Measurements from ENCODE around the gene CCNB2. TPM values are rescaled to one million over a fixed set of nuclear protein-coding genes. Genes with fewer than 3 reads are reported as not detected.

The CCNB2 gene
- total RNA-seq, 3 donors from 2014 or later, result 3.0 to 29.3 (median 8.7) TPM

DNA sequence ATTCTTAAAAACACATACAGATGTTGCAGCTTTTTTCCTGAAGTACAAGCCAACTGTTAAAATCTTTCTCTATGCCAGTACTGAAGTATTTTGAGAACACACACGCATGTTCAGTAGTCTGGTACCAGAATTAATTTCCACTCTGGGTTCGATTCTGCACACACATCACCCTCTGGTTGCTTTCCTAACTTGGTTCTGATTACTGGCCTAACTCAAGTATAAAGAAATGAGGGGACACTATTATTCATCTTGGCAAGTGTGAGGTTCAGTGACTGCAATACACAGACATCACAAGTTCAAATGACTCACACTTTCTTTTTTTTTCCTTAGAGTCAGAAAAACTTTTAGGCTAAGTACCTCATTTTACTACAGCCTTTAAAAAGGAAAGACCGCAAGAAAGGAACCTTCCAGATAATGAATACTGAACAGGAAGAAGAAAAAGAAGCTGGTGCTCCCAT, 64.3 kb downstream of the CCNB2 start:
- Histone ChIP-seq H3K4me1 (ENCODE audit: low read depth) (no peaks in the 10 kb centered on the region), H3K9me3 (no peaks in the 10 kb centered on the region), H3K4me3 (no peak overlapping the region), H3K36me3 (ENCODE audit: low read depth) (no peaks in the 10 kb centered on the region)
- TF ChIP-seq, protein P1, sequence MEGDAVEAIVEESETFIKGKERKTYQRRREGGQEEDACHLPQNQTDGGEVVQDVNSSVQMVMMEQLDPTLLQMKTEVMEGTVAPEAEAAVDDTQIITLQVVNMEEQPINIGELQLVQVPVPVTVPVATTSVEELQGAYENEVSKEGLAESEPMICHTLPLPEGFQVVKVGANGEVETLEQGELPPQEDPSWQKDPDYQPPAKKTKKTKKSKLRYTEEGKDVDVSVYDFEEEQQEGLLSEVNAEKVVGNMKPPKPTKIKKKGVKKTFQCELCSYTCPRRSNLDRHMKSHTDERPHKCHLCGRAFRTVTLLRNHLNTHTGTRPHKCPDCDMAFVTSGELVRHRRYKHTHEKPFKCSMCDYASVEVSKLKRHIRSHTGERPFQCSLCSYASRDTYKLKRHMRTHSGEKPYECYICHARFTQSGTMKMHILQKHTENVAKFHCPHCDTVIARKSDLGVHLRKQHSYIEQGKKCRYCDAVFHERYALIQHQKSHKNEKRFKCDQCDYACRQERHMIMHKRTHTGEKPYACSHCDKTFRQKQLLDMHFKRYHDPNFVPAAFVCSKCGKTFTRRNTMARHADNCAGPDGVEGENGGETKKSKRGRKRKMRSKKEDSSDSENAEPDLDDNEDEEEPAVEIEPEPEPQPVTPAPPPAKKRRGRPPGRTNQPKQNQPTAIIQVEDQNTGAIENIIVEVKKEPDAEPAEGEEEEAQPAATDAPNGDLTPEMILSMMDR (IDR thresholded peaks at IDR 0.05), result no peak
- intact Hi-C loops (cut with DNase I, micrococcal nuclease), result no loop called here
- DNase-seq (no peak), ATAC-seq (peak; percentile 30)

DNA sequence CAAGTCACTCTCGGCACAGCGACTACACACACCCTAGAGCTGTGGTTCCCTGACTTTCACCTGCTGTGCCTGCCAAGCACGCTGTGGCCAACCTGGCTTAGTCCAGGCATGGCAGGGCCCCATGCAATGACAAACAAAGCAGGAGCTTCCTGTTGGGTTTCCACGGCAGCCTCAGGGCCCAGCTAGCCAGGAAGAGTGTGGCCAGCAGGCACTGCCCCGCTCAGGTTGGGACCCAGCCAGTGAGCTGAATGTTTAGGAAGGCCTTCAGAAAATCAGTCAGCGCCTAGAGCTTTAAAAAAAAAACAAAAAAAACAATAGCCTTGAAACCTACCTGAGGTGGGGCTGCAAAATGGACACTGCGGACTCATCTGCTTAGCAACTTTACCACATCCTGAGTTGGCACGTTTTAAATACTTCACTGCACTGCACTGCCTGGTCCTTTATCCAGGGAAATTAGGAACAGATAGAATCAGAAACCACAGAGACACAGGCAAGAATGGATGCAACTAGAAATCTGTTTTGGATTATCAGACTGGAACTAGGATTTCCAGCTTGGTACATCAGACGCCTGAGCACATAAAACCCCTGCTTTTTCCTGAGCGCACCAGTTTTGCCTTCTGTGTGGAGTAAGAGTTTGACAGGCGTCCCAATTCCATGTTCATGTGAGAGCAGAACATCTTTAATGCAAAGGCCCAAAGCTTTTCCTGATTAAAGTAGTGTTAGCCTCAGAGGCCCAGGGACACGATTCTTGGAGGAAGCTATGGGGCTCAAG, 65.5 kb downstream of the CCNB2 start:
- H3K4me1 ChIP-seq (ENCODE audit: low read depth), result peaks cover 7% of the 10 kb centered on the region
- intact Hi-C loops (cut with DNase I, micrococcal nuclease), result loop anchor here in 1 of 2 donors (10.0 kb wide), 1 partner anchor 324 kb away; no protein-coding TSS in a partner anchor
- no peaks in the 10 kb centered on the region for H3K36me3 ChIP-seq (ENCODE audit: low read depth)
- H3K9me3 ChIP-seq, result no peaks in the 10 kb centered on the region
- H3K4me3 ChIP-seq, result no peak overlapping the region
- DNase-seq (peak; percentile 23 to 63 (median 57)), ATAC-seq (peak; percentile 60)
- TF ChIP-seq, protein P1 (IDR thresholded peaks at IDR 0.05), result no peak

DNA sequence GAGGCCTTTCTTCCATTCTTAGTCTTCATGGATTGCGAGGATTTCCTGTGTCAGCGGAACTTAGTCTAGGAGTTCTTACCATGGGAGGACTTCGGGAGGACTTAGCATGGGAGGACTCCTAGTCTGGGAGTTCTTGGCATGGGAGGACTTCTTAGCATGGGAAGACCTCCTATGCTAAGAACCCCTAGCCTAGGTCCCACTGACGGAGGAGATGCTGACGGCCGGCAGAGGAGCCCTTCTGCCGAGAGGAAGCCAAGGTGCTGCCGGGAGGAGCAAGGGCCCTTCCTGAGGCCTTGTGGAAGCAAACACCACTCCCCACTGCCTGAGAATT, 66.1 kb downstream of the CCNB2 start:
- ATAC-seq (no peak), DNase-seq (no peak)
- TF ChIP-seq, protein P1 (IDR thresholded peaks at IDR 0.05), result no peak
- Histone ChIP-seq H3K9me3 (no peaks in the 10 kb centered on the region), H3K4me3 (no peak overlapping the region), H3K36me3 (ENCODE audit: low read depth) (no peaks in the 10 kb centered on the region), H3K4me1 (ENCODE audit: low read depth) (peaks cover 9% of the 10 kb centered on the region)
- intact Hi-C loops (cut with DNase I, micrococcal nuclease), result loop anchor here in 1 of 2 donors (10.0 kb wide), 1 partner anchor 324 kb away; no protein-coding TSS in a partner anchor

DNA sequence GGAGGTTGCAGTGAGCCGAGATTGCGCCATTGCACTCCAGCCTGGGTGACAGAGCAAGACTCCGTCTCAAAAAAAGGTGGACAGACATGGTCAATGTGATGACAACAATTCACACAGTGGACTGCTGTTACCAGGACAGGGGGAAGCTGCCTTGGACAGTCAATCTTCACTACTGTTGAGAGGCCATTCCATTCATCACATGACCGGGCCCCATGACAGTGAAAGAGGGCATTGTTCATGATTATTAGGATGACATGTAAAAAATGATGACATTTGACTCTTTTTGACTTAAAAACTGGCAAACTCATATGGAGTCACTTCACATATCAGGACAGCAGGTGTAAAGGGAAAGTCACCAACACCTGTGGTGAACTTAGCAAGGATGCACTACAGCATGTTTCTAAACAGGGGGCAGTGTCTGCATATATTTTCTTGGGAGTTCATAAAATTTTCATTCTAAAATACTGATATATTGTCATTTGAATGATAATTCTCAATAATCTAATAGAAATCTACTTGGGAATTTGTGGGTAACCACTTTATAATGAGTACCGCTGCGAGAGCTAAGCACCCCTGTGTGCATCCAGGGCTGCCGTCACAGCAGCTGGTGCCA, 67.4 kb downstream of the CCNB2 start:
- ATAC-seq (no peak), DNase-seq (no peak)
- Histone ChIP-seq H3K9me3 (no peaks in the 10 kb centered on the region), H3K36me3 (ENCODE audit: low read depth) (no peaks in the 10 kb centered on the region), H3K4me3 (no peak overlapping the region), H3K4me1 (ENCODE audit: low read depth) (peaks cover 9% of the 10 kb centered on the region)
- TF ChIP-seq, protein P1 (IDR thresholded peaks at IDR 0.05), result no peak
- intact Hi-C loops (cut with DNase I, micrococcal nuclease), result loop anchor here in 1 of 2 donors (10.0 kb wide), 1 partner anchor 322 kb away; no protein-coding TSS in a partner anchor

DNA sequence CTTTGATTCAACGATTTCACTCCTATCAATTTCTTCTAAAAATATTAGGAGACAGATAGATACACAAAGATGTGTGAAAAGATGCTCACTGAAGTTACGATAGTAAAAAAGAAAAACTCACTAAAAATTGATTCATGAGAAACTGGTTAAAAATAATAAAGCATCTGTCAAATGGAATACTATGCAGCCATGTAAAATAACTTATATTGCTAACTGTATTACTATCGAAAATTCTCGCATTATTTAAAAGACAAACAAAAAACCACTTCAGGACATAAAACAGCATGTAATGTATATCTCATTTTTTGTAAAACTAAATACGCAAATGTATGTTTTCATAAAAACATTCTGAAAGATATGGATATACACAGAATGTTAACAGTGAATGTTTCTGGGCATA, 68.2 kb downstream of the CCNB2 start:
- H3K9me3 ChIP-seq, result no peaks in the 10 kb centered on the region
- no peak overlapping the region for H3K4me3 ChIP-seq
- TF ChIP-seq, protein P1 (IDR thresholded peaks at IDR 0.05), result no peak
- peaks cover 9% of the 10 kb centered on the region for H3K4me1 ChIP-seq (ENCODE audit: low read depth)
- no peaks in the 10 kb centered on the region for H3K36me3 ChIP-seq (ENCODE audit: low read depth)
- ATAC-seq, result no peak
- intact Hi-C loops (cut with DNase I, micrococcal nuclease), result loop anchor here in 1 of 2 donors (10.0 kb wide), 1 partner anchor 322 kb away; no protein-coding TSS in a partner anchor
- no peak for DNase-seq

Data from mucosa of descending colon (tissue), 3 donors.